Body of pancreas (tissue), 4 donors: Measurements from ENCODE around the gene LRRC27. TPM values are rescaled to one million over a fixed set of nuclear protein-coding genes. Genes with fewer than 3 reads are reported as not detected.

Source experiments
- ATAC-seq: fragments of 150-250 bp; one replicate; pipeline ENCODE4 v1.9.1; 2016
- DNase-seq, 4 donors: peaks; one replicate each; pipeline ENCODE4 v3.0.0-alpha.2; 2019
- H3K27ac ChIP-seq, 4 donors: fragments of 200-600 bp; sonication (generic); 1 replicate in 3 of 4; 2 replicates in 1 of 4; pipeline versions ENCODE4 v1.5.1 to v1.6.1; 2016 to 2019; ENCODE audit warnings: mild to moderate bottlenecking in 1 of 4, mixed read lengths in 1 of 4, moderate library complexity in 1 of 4
- H3K27me3 ChIP-seq, 2 donors: fragments of 200-600 bp; sonication (generic); one replicate each; pipeline ENCODE4 v1.6.0; 2016; ENCODE audit warnings: mild to moderate bottlenecking in 1 of 2
- H3K36me3 ChIP-seq, 2 donors: fragments of 200-600 bp; sonication (generic); replicated peaks in 1 of 2; 2 replicates each; pipeline ENCODE4 v1.5.1; 2016; ENCODE audit warnings: low read depth in 2 of 2; ENCODE audit not compliant: insufficient read depth in 1 of 2
- H3K4me1 ChIP-seq: fragments of 200-600 bp; sonication (generic); one replicate; pipeline ENCODE4 v1.6.0; 2016
- H3K4me3 ChIP-seq, 2 donors: fragments of 200-600 bp; sonication (generic); 1 replicate in 1 of 2; 2 replicates in 1 of 2; pipeline ENCODE4 v1.5.1; 2016 to 2019
- H3K9me3 ChIP-seq, 3 donors: fragments of 200-600 bp; sonication (generic); 1 replicate in 2 of 3; 2 replicates in 1 of 3; pipeline ENCODE4 v1.5.1; 2016
- POLR2A ChIP-seq, 3 donors: fragments of 450-650 bp; IDR thresholded peaks; one replicate each; pipeline ENCODE4 v1.6.1; 2016; ENCODE audit warnings: antibody characterized with exemption in 3 of 3, mild to moderate bottlenecking in 2 of 3
- WGBS, 2 donors: methylation state at CpG; one replicate each; pipeline ENCODE4 v1.1.5; 2017; 5-methylcytosine and 5-hydroxymethylcytosine counted together
- intact Hi-C: fragments of 100-400 bp; cut with DNase I; formaldehyde crosslinking; loops from one replicate; pipeline ENCODE4 v1.15.1; 2023
- total RNA-seq, 2 donors: library from RNA; depleted of rRNA; stranded (reverse); fragments of >200 nt; gene quantifications; one replicate each; pipeline ENCODE4 v1.1.0, GENCODE V29; 2016
- TF ChIP-seq, protein P1 (sequence below), 7 experiments: fragments of 450-650 bp in 4 of 7; fragments of 200-600 bp in 3 of 7; sonication (generic) in 3 of 7; IDR thresholded peaks; one replicate each; pipeline ENCODE4 v1.5.1; 2016 to 2019; ENCODE audit warnings: antibody characterized with exemption in 7 of 7

The LRRC27 gene
- total RNA-seq, 2 donors from 2014 or later = 6.5 to 24.7 TPM

DNA sequence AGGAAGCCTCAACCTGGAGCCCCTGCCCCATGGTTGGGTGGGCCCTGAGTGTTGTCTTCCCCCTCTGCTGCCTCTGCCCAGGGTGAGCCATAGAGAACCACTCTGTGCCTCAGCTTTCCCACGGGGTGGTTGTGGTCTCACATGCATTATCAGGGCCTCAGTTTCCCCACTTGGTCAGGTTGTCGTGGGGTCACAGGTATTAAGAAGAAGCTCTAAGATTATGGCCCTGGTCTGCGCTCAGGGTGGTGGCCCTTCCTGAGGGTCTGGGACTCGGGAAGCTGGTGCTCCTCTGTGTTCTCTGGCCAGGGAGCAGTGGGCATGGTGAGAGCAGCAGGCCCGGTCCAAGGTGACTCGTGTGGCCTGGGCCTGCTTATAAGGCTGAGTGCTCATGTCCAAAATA is 17.8 kb downstream of the LRRC27 start:
- intact Hi-C loops = loop anchor here (5.0 kb wide), 1 partner anchor 122 kb away; no protein-coding TSS in a partner anchor
- 78% methylated on average over 6 of the region's 6 CpGs for WGBS, 2 donors
- H3K4me1 ChIP-seq = no peaks in the 10 kb centered on the region
- no peak for DNase-seq
- H3K36me3 ChIP-seq = peaks cover 0 to 2% of the 10 kb centered on the region in 2 donors
- H3K27me3 ChIP-seq = no peaks in the 10 kb centered on the region
- no peak for ATAC-seq
- H3K4me3 ChIP-seq = no peak overlapping the region
- no peaks in the 10 kb centered on the region for H3K9me3 ChIP-seq
- no peak overlapping the region for H3K27ac ChIP-seq
- no peak for TF ChIP-seq POLR2A (IDR thresholded peaks at IDR 0.05)
- TF ChIP-seq, protein P1, sequence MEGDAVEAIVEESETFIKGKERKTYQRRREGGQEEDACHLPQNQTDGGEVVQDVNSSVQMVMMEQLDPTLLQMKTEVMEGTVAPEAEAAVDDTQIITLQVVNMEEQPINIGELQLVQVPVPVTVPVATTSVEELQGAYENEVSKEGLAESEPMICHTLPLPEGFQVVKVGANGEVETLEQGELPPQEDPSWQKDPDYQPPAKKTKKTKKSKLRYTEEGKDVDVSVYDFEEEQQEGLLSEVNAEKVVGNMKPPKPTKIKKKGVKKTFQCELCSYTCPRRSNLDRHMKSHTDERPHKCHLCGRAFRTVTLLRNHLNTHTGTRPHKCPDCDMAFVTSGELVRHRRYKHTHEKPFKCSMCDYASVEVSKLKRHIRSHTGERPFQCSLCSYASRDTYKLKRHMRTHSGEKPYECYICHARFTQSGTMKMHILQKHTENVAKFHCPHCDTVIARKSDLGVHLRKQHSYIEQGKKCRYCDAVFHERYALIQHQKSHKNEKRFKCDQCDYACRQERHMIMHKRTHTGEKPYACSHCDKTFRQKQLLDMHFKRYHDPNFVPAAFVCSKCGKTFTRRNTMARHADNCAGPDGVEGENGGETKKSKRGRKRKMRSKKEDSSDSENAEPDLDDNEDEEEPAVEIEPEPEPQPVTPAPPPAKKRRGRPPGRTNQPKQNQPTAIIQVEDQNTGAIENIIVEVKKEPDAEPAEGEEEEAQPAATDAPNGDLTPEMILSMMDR (IDR thresholded peaks at IDR 0.05) = no peak

DNA sequence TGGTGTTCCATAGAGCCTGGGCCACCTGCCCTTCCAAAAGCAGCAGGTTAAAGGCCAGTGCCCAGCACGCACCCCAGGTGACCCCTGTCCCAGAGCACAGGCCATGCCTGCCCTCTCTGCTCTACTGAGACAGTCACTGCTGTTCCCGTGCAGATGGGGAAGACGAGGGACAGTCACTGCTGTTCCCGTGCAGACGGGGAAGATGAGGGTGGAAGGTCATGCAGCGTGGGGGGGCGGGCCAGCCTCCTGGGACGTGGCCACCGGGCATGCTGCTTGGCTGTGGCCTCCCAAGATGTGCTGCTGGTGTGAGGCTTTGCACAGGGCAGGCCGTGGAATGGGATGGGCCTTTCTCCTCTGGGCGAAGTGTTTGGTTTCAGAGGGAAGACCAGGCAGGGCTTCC is 18.4 kb downstream of the LRRC27 start:
- WGBS, 2 donors = 78 to 80% methylated on average over 9 to 11 of the region's 11 CpGs
- Histone ChIP-seq H3K27me3 (no peaks in the 10 kb centered on the region), H3K4me1 (no peaks in the 10 kb centered on the region), H3K4me3 (no peak overlapping the region), H3K9me3 (no peaks in the 10 kb centered on the region), H3K36me3 (no peaks in the 10 kb centered on the region), H3K27ac (no peak overlapping the region)
- no peak for ATAC-seq
- intact Hi-C loops = loop anchor here (5.0 kb wide), 1 partner anchor 123 kb away; no protein-coding TSS in a partner anchor
- no peak for DNase-seq
- TF ChIP-seq, protein P1 (IDR thresholded peaks at IDR 0.05) = no peak
- TF ChIP-seq POLR2A (IDR thresholded peaks at IDR 0.05) = no peak

GRCh38 chr10:132350946-132351345 is 19.0 kb downstream of the LRRC27 start:
- no peak for DNase-seq
- Histone ChIP-seq H3K9me3 (no peaks in the 10 kb centered on the region), H3K4me3 (no peak overlapping the region), H3K27ac (no peak overlapping the region), H3K4me1 (no peaks in the 10 kb centered on the region), H3K27me3 (no peaks in the 10 kb centered on the region), H3K36me3 (no peaks in the 10 kb centered on the region)
- WGBS, 2 donors = 86 to 93% methylated on average over 14 to 16 of the region's 17 CpGs
- intact Hi-C loops = loop anchor here (5.0 kb wide), 1 partner anchor 124 kb away; no protein-coding TSS in a partner anchor
- ATAC-seq = no peak
- TF ChIP-seq, protein P1 (IDR thresholded peaks at IDR 0.05) = no peak
- no peak for TF ChIP-seq POLR2A (IDR thresholded peaks at IDR 0.05)

GRCh38 chr10:132351611-132352010 is 19.6 kb downstream of the LRRC27 start:
- 82 to 91% methylated on average over 16 to 25 of the region's 25 CpGs for WGBS, 2 donors
- H3K27me3 ChIP-seq = no peaks in the 10 kb centered on the region
- TF ChIP-seq, protein P1 (IDR thresholded peaks at IDR 0.05) = no peak
- TF ChIP-seq POLR2A (IDR thresholded peaks at IDR 0.05) = no peak
- intact Hi-C loops = loop anchor here (5.0 kb wide), 1 partner anchor 124 kb away; no protein-coding TSS in a partner anchor
- DNase-seq (no peak), ATAC-seq (no peak)
- H3K4me1 ChIP-seq = no peaks in the 10 kb centered on the region
- H3K4me3 ChIP-seq = no peak overlapping the region
- H3K9me3 ChIP-seq = no peaks in the 10 kb centered on the region
- H3K27ac ChIP-seq = no peak overlapping the region
- no peaks in the 10 kb centered on the region for H3K36me3 ChIP-seq
